ENCODE measurements around the gene PGBD2.

DNA sequence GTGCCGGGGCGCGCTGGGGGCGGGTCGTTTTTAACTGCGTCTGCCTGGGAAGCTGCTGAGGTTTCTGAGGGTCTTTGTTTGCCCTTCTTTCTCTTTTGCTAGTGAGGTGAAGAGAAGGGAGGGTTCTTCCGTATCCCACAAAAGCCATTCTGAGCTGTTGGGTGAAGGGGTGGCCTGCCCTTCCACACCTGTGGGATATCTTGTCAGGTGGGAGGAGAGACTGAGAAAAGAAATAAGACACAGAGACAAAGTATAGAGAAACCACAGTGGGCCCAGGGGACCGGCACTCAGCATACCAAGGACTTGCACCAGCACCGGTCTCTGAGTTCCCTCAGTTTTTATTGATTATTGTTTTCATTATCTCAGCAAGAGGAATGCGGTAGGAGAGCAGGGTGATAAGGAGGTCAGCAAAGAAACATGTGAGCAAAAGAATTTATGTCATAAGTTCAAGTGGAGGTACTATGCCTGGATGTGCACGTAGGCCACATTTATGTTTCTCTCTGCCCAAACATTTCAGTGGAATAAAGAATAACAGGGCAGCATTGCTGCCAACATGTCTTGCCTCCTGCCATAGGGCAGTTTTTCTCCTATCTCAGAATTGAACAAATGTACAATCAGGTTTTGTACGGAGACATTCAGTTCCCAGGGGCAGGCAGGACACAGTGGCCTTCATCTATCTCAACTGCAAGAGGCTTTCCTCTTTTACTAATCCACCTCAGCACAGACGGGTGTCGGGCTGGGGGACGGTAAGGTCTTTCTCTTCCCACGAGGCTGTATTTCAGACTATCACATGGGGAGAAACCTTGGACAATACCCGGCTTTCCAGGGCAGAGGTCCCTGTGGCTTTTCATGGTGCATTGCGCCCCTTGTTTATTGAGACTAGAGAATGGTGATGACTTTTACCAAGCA is 972 bp downstream of the PGBD2 start:
- TF ChIP-seq, protein P1, sequence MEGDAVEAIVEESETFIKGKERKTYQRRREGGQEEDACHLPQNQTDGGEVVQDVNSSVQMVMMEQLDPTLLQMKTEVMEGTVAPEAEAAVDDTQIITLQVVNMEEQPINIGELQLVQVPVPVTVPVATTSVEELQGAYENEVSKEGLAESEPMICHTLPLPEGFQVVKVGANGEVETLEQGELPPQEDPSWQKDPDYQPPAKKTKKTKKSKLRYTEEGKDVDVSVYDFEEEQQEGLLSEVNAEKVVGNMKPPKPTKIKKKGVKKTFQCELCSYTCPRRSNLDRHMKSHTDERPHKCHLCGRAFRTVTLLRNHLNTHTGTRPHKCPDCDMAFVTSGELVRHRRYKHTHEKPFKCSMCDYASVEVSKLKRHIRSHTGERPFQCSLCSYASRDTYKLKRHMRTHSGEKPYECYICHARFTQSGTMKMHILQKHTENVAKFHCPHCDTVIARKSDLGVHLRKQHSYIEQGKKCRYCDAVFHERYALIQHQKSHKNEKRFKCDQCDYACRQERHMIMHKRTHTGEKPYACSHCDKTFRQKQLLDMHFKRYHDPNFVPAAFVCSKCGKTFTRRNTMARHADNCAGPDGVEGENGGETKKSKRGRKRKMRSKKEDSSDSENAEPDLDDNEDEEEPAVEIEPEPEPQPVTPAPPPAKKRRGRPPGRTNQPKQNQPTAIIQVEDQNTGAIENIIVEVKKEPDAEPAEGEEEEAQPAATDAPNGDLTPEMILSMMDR (conservative IDR thresholded peaks at IDR 0.05; ENCODE audit: low read depth, low read length), result no peak
- TF ChIP-seq SMC3 (IDR thresholded peaks at IDR 0.05; ENCODE audit: low read depth, low read length) (no peak), RFX5 (IDR thresholded peaks at IDR 0.05; ENCODE audit: low read depth, low read length) (no peak), RAD21 (IDR thresholded peaks at IDR 0.05; ENCODE audit: low read length) (no peak), POLR2A (IDR thresholded peaks at IDR 0.05; ENCODE audit: low read depth, low read length) (peak; percentile 58; the same call in 1 of the 2 replicates), CHD1 (IDR thresholded peaks at IDR 0.05; ENCODE audit: low read depth, low read length) (no peak), FOS (IDR thresholded peaks at IDR 0.05; ENCODE audit: low read depth, low read length) (no peak), BHLHE40 (IDR thresholded peaks at IDR 0.05; ENCODE audit: low read depth, low read length) (no peak), MAZ (IDR thresholded peaks at IDR 0.05; ENCODE audit: borderline replicate concordance, low read depth, low read length) (no peak), NFE2L2 (IDR thresholded peaks at IDR 0.05; ENCODE audit: low read depth, low read length) (no peak), MXI1 (IDR thresholded peaks at IDR 0.05; ENCODE audit: borderline replicate concordance, low read depth, low read length) (no peak), RCOR1 (IDR thresholded peaks at IDR 0.05; ENCODE audit: insufficient replicate concordance, low read length) (no peak)
- TF ChIP-seq, protein P2, sequence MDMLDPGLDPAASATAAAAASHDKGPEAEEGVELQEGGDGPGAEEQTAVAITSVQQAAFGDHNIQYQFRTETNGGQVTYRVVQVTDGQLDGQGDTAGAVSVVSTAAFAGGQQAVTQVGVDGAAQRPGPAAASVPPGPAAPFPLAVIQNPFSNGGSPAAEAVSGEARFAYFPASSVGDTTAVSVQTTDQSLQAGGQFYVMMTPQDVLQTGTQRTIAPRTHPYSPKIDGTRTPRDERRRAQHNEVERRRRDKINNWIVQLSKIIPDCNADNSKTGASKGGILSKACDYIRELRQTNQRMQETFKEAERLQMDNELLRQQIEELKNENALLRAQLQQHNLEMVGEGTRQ (IDR thresholded peaks at IDR 0.05; ENCODE audit: low read depth, low read length), result no peak

Data from IMR-90 (cell line).